Measurements from ENCODE around the gene CD84. TPM values are rescaled to one million over a fixed set of nuclear protein-coding genes. Genes with fewer than 3 reads are reported as not detected.

CD84 gene
- total RNA-seq, 4 donors from 2014 or later = 1.8 to 5.8 (median 2.4) TPM

DNA sequence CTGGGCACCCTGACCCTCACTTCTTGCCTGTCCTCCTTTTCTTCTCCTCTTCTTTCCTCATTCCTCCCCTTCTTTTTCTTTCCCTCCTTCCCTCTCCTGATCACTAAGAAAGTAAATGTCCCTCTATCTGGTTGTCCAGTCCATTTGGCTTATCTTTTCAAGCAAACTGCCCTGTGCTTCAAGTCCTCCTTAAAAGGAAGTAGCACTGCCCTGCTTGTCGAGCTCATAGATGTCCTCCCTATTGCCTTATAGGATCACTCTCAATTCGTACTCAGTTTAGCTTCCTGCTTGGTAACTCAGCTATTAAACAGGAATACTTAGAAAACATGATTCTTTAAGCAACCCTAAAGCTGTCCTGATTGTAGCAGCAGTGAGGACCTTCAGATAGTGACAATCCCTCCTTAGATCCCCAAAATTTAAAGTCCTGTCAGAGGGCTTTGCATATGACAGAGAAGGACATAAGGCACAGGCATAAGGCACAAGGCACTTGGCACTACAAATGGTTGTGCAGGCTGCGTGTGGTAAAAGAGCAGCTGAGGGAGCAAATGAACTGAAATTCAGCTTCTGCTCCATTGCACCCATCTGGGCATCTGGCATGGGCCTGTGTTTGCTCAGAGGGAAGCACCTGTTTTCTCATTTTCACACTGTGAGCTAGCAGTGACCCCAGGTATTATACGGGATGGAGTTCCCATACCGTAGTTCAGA is 30.2 kb downstream of the CD84 start:
- Histone ChIP-seq H3K4me3 (replicated peaks in 1 of 3) (no peak overlapping the region), H3K4me1 (no peaks in the 10 kb centered on the region), H3K36me3 (no peaks in the 10 kb centered on the region), H3K27ac (no peak overlapping the region), H3K9me3 (no peaks in the 10 kb centered on the region), H3K27me3 (no peaks in the 10 kb centered on the region)
- intact Hi-C loops (cut with DNase I) = no loop called here
- WGBS, 2 donors = 71 to 73% methylated on average over 5 of the region's 5 CpGs
- DNase-seq = no peak
- TF ChIP-seq, protein P1, sequence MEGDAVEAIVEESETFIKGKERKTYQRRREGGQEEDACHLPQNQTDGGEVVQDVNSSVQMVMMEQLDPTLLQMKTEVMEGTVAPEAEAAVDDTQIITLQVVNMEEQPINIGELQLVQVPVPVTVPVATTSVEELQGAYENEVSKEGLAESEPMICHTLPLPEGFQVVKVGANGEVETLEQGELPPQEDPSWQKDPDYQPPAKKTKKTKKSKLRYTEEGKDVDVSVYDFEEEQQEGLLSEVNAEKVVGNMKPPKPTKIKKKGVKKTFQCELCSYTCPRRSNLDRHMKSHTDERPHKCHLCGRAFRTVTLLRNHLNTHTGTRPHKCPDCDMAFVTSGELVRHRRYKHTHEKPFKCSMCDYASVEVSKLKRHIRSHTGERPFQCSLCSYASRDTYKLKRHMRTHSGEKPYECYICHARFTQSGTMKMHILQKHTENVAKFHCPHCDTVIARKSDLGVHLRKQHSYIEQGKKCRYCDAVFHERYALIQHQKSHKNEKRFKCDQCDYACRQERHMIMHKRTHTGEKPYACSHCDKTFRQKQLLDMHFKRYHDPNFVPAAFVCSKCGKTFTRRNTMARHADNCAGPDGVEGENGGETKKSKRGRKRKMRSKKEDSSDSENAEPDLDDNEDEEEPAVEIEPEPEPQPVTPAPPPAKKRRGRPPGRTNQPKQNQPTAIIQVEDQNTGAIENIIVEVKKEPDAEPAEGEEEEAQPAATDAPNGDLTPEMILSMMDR (IDR thresholded peaks at IDR 0.05) = no peak
- no peak for TF ChIP-seq POLR2A (IDR thresholded peaks at IDR 0.05)

DNA sequence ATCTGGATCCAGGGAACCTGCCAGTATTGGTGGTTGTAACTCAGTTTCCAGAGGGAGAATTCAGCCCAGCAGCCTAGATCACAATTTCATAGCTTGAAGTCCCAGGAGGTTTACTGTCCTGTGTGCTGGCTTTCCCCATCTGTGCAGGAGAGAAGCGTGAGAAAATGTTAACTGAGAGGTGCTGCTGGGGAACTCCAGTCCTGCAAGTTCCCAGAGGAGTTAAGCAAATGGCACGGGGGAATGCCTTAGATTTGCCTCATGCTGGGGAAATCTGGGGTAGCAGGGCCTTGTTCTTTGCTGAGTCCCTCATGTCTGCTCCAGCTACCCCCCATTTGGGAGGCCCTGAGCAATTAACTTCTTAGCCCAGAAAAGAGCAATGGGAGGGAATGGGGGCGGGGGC is 31.1 kb downstream of the CD84 start:
- DNase-seq = no peak
- TF ChIP-seq, protein P1 (IDR thresholded peaks at IDR 0.05) = no peak
- TF ChIP-seq POLR2A (IDR thresholded peaks at IDR 0.05) = no peak
- Histone ChIP-seq H3K36me3 (no peaks in the 10 kb centered on the region), H3K4me3 (replicated peaks in 1 of 3) (no peak overlapping the region), H3K9me3 (no peaks in the 10 kb centered on the region), H3K4me1 (no peaks in the 10 kb centered on the region), H3K27ac (no peak overlapping the region), H3K27me3 (no peaks in the 10 kb centered on the region)
- intact Hi-C loops (cut with DNase I) = no loop called here
- 69 to 75% methylated on average over 3 of the region's 3 CpGs for WGBS, 2 donors

DNA sequence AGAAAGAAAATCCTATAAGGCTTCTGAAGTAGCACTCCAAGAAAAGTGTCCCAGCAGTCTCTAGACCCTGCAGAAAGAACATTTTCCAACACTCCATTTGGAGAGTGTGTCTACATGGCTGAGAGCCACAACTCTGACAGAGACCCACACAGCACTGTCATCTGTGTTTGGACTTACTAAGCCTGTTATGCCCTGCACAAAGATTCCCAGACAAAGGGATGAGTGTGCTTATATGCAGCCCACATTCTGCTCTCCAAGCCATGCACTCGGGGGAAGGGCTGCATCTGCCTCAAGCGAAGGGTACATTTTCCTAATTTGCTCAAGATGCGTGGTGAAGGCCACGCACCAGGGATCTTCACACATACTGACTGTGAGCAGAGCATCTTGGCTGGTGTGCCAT is 31.9 kb downstream of the CD84 start:
- Histone ChIP-seq H3K4me3 (replicated peaks in 1 of 3) (no peak overlapping the region), H3K9me3 (no peaks in the 10 kb centered on the region), H3K36me3 (no peaks in the 10 kb centered on the region), H3K27ac (no peak overlapping the region), H3K4me1 (no peaks in the 10 kb centered on the region), H3K27me3 (no peaks in the 10 kb centered on the region)
- 82 to 90% methylated on average over 4 of the region's 4 CpGs for WGBS, 2 donors
- DNase-seq = no peak
- TF ChIP-seq, protein P1 (IDR thresholded peaks at IDR 0.05) = no peak
- TF ChIP-seq POLR2A (IDR thresholded peaks at IDR 0.05) = no peak
- intact Hi-C loops (cut with DNase I) = no loop called here

DNA sequence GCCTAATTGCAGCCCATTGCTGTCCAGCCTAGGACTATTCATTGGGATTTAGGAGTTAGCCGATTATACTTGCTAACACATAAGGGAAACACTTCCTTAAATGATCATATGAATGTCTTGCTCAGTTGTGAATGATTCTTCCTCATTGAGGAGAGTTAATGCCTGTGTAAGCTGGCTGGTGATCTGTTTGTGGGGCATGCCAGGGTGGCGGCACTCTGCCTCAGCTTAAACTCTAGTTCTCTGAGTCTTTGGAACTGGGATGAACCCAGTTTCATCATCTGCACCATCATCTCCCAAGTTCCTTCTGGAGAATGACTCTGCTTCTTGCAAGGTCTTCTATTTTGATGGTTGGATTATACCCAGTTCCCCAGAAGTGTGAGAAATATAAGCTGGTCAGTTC is 32.4 kb downstream of the CD84 start:
- Histone ChIP-seq H3K27ac (no peak overlapping the region), H3K4me3 (replicated peaks in 1 of 3) (no peak overlapping the region), H3K4me1 (no peaks in the 10 kb centered on the region), H3K27me3 (no peaks in the 10 kb centered on the region), H3K9me3 (no peaks in the 10 kb centered on the region), H3K36me3 (no peaks in the 10 kb centered on the region)
- TF ChIP-seq, protein P1 (IDR thresholded peaks at IDR 0.05) = no peak
- no peak for TF ChIP-seq POLR2A (IDR thresholded peaks at IDR 0.05)
- 87 to 100% methylated on average over 2 of the region's 2 CpGs for whole genome bisulfite sequencing, 2 donors
- intact Hi-C loops (cut with DNase I) = no loop called here
- DNase-seq = no peak

DNA sequence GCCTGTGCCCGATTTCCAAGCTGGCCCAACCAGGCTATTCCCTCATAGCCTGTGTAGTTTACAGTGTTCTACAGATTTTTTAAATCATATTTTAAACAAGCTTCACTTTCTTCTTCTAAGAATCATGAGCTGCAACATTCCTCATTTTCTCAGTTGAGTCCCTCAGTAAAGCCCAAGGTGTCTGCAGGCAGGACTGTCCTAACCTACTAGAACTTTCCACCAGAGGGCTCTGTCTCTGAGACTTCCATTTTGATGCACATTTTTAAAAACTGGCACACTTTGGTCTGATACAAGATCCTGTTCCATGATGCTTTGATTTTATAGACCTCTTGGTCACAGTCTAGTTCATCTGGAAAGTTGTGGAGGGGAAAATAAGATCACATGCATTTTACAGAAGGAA is 34.6 kb downstream of the CD84 start:
- intact Hi-C loops (cut with DNase I) = no loop called here

More for the DNA sequence above, 34.6 kb downstream of the CD84 start:
- TF ChIP-seq, protein P1 (IDR thresholded peaks at IDR 0.05) = peak in 1 of 6 experiments; percentile 13
- TF ChIP-seq POLR2A (IDR thresholded peaks at IDR 0.05) = no peak
- no peaks in the 10 kb centered on the region for H3K9me3 ChIP-seq
- no peak overlapping the region for H3K27ac ChIP-seq
- H3K36me3 ChIP-seq = no peaks in the 10 kb centered on the region
- no peaks in the 10 kb centered on the region for H3K27me3 ChIP-seq
- no peak for DNase-seq
- no peak overlapping the region for H3K4me3 ChIP-seq (replicated peaks in 1 of 3)
- H3K4me1 ChIP-seq = no peaks in the 10 kb centered on the region
- 95 to 97% methylated on average over 1 of the region's 1 CpG for WGBS, 2 donors
